Measurements from ENCODE around the gene KCNH2. TPM values are rescaled to one million over a fixed set of nuclear protein-coding genes. Genes with fewer than 3 reads are reported as not detected.

Gene KCNH2
- total and polyA plus RNA-seq, 2 donors (not counting 1 experiment from before 2014, with no cell fraction given) = 0.86 to 2.7 TPM

- Histone ChIP-seq H3K27ac (ENCODE audit: low read length in 2 of 2) (no peak overlapping the region), H3K9ac (ENCODE audit: low read length) (no peak overlapping the region), H3K4me1 (ENCODE audit: control insufficient read depth in 2 of 2, insufficient read depth in 2 of 2, low read length in 2 of 2) (no peaks in the 10 kb centered on the region), H4K20me1 (ENCODE audit: control insufficient read depth, insufficient read depth, low read length, poor library complexity, severe bottlenecking) (no peaks in the 10 kb centered on the region), H3K4me3 (ENCODE audit: control extremely low read depth in 1 of 5, extremely low read depth in 1 of 5, insufficient read depth in 1 of 5, low read depth in 2 of 5, low read length in 4 of 5) (no peak overlapping the region), H2AFZ (ENCODE audit: insufficient read depth, low read depth, low read length, poor library complexity, severe bottlenecking) (no peak overlapping the region), H3K36me3 (replicated peaks in 1 of 2; ENCODE audit: control extremely low read depth in 1 of 2, control insufficient read depth in 1 of 2, extremely low read depth in 1 of 2, insufficient read depth in 2 of 2, low read length in 1 of 2) (no peaks in the 10 kb centered on the region), H3K27me3 (replicated peaks in 1 of 4; ENCODE audit: control extremely low read depth in 1 of 4, control insufficient read depth in 3 of 4, insufficient read depth in 4 of 4, low read length in 3 of 4) (peaks cover 0 to 4% (median 0%) of the 10 kb centered on the region in 4 experiments), H3K79me2 (ENCODE audit: control insufficient read depth, insufficient read depth, low read length) (no peaks in the 10 kb centered on the region), H3K9me3 (ENCODE audit: control extremely low read depth in 1 of 3, control insufficient read depth in 2 of 3, insufficient read depth in 1 of 3, low read length in 2 of 3) (no peaks in the 10 kb centered on the region), H3K4me2 (replicated peaks; ENCODE audit: low read depth, low read length, poor library complexity, severe bottlenecking) (no peak overlapping the region)
- peaks cover 26% of the 10 kb centered on the region for H3K27me3 Mint-ChIP-seq
- intact Hi-C loops (cut with micrococcal nuclease) = no loop called here
- POLR2A ChIA-PET = no interaction called here
- DNase-seq (no peak), ATAC-seq (ENCODE audit: low read depth) (no peak)
- CTCF ChIA-PET = no interaction called here
- H3K4me1 Mint-ChIP-seq = no peaks in the 10 kb centered on the region
- H3K9me3 Mint-ChIP-seq (ENCODE audit: insufficient read depth) = no peaks in the 10 kb centered on the region
- WGBS (ENCODE audit: insufficient coverage) = no CpG with 5 or more reads among the region's 3 CpGs
- H3K4me3 Mint-ChIP-seq = no peak overlapping the region
- TF ChIP-seq EZH2 (IDR thresholded peaks at IDR 0.05; ENCODE audit: borderline replicate concordance, insufficient read depth, low read depth, low read length, poor library complexity, severe bottlenecking) = no peak
- H3K27ac Mint-ChIP-seq = no peak overlapping the region
These were observed 49.6 kb downstream of the KCNH2 start for GRCh38 chr7:150928541-150928940.

GRCh38 chr7:150927956-150928344 is 50.2 kb downstream of the KCNH2 start:
- peaks cover 0 to 4% (median 0%) of the 10 kb centered on the region in 4 experiments for H3K27me3 ChIP-seq (replicated peaks in 1 of 4; ENCODE audit: control extremely low read depth in 1 of 4, control insufficient read depth in 3 of 4, insufficient read depth in 4 of 4, low read length in 3 of 4)
- Mint-ChIP-seq H3K4me1 (no peaks in the 10 kb centered on the region), H3K4me3 (no peak overlapping the region), H3K9me3 (ENCODE audit: insufficient read depth) (no peaks in the 10 kb centered on the region), H3K27me3 (peaks cover 27% of the 10 kb centered on the region), H3K27ac (no peak overlapping the region)
- no peak overlapping the region for H2AFZ ChIP-seq (ENCODE audit: insufficient read depth, low read depth, low read length, poor library complexity, severe bottlenecking)
- ChIA-PET POLR2A (no interaction called here), CTCF (no interaction called here)
- WGBS (ENCODE audit: insufficient coverage) = no CpG with 5 or more reads among the region's 4 CpGs
- intact Hi-C loops (cut with micrococcal nuclease) = no loop called here
- H3K9me3 ChIP-seq (ENCODE audit: control extremely low read depth in 1 of 3, control insufficient read depth in 2 of 3, insufficient read depth in 1 of 3, low read length in 2 of 3) = no peaks in the 10 kb centered on the region
- no peak overlapping the region for H3K4me3 ChIP-seq (ENCODE audit: control extremely low read depth in 1 of 5, extremely low read depth in 1 of 5, insufficient read depth in 1 of 5, low read depth in 2 of 5, low read length in 4 of 5)
- no peak for DNase-seq
- H3K4me2 ChIP-seq (replicated peaks; ENCODE audit: low read depth, low read length, poor library complexity, severe bottlenecking) = no peak overlapping the region
- no peak for ATAC-seq (ENCODE audit: low read depth)
- H3K79me2 ChIP-seq (ENCODE audit: control insufficient read depth, insufficient read depth, low read length) = no peaks in the 10 kb centered on the region
- TF ChIP-seq CTCF (IDR thresholded peaks at IDR 0.05) (no peak), EZH2 (IDR thresholded peaks at IDR 0.05; ENCODE audit: borderline replicate concordance, insufficient read depth, low read depth, low read length, poor library complexity, severe bottlenecking) (no peak)
- no peaks in the 10 kb centered on the region for H4K20me1 ChIP-seq (ENCODE audit: control insufficient read depth, insufficient read depth, low read length, poor library complexity, severe bottlenecking)
- H3K4me1 ChIP-seq (ENCODE audit: control insufficient read depth in 2 of 2, insufficient read depth in 2 of 2, low read length in 2 of 2) = no peaks in the 10 kb centered on the region
- H3K27ac ChIP-seq (ENCODE audit: low read length in 2 of 2) = no peak overlapping the region
- H3K9ac ChIP-seq (ENCODE audit: low read length) = no peak overlapping the region
- H3K36me3 ChIP-seq (replicated peaks in 1 of 2; ENCODE audit: control extremely low read depth in 1 of 2, control insufficient read depth in 1 of 2, extremely low read depth in 1 of 2, insufficient read depth in 2 of 2, low read length in 1 of 2) = no peaks in the 10 kb centered on the region
